NT2/D1 (cell line): ENCODE measurements around the gene BCS1L.

Experiments
- DNase-seq: peaks from one replicate; pipeline ENCODE4 v3.0.0-alpha.2; 2011; ENCODE audit warnings: low read depth, low spot score
- H3K27me3 ChIP-seq: 2 replicates; pipeline ENCODE4 v1.6.0; 2011; ENCODE audit warnings: mild to moderate bottlenecking; ENCODE audit not compliant: insufficient read length, insufficient read depth
- H3K36me3 ChIP-seq: 2 replicates; pipeline ENCODE4 v1.6.1; 2011; ENCODE audit warnings: mild to moderate bottlenecking, low read length, mixed read lengths; ENCODE audit not compliant: insufficient read depth, insufficient read length
- H3K4me1 ChIP-seq: 2 replicates; pipeline ENCODE4 v1.5.1; 2011; ENCODE audit not compliant: insufficient read depth, insufficient read length
- H3K4me3 ChIP-seq: 2 replicates; pipeline ENCODE4 v1.5.1; 2011; ENCODE audit warnings: low read depth; ENCODE audit not compliant: insufficient read length
- H3K9ac ChIP-seq: 2 replicates; pipeline ENCODE4 v1.6.0; 2011; ENCODE audit warnings: low read depth; ENCODE audit not compliant: insufficient read length
- H3K9me3 ChIP-seq: 2 replicates; pipeline ENCODE4 v1.5.1; 2011; ENCODE audit warnings: mild to moderate bottlenecking, low read length; ENCODE audit not compliant: insufficient read depth
- SUZ12 ChIP-seq: IDR thresholded peaks from 2 replicates; pipeline ENCODE4 v1.6.1; 2011; ENCODE audit not compliant: insufficient read length, insufficient read depth; ENCODE audit errors: extremely low read depth
- YY1 ChIP-seq: IDR thresholded peaks from 2 replicates; pipeline ENCODE4 v1.6.1; 2011; ENCODE audit not compliant: insufficient read length, insufficient read depth
- ZNF274 ChIP-seq: IDR thresholded peaks from 2 replicates; pipeline ENCODE4 v1.6.1; 2011; ENCODE audit warnings: mild to moderate bottlenecking, low read depth, low read length

BCS1L gene

DNA sequence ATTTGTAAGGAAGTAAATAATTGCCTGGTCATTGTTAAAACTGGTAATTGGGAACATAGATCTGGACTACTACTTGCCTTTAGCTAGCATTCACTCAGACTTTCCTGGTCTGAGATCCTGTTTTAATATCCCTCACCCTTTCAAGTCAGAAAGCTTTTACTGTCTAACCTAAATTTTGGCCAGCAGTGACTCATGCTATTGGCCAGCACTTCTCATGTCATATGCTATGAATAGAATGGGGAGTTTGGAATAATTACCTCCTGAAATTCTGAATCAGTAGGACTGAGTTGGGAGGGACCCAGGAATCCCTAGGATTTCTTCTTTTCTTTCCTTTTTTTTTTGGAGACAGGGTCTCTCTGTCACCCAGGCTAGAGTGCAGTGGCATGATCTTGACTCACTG, 31.8 kb downstream of the BCS1L start:
- Histone ChIP-seq H3K9me3 (no peaks in the 10 kb centered on the region), H3K36me3 (peaks cover 60% of the 10 kb centered on the region), H3K9ac (no peak overlapping the region), H3K27me3 (no peaks in the 10 kb centered on the region), H3K4me3 (no peak overlapping the region), H3K4me1 (peaks cover 7% of the 10 kb centered on the region)
- TF ChIP-seq SUZ12 (no peak), YY1 (no peak), ZNF274 (no peak)
- no peak for DNase-seq

DNA sequence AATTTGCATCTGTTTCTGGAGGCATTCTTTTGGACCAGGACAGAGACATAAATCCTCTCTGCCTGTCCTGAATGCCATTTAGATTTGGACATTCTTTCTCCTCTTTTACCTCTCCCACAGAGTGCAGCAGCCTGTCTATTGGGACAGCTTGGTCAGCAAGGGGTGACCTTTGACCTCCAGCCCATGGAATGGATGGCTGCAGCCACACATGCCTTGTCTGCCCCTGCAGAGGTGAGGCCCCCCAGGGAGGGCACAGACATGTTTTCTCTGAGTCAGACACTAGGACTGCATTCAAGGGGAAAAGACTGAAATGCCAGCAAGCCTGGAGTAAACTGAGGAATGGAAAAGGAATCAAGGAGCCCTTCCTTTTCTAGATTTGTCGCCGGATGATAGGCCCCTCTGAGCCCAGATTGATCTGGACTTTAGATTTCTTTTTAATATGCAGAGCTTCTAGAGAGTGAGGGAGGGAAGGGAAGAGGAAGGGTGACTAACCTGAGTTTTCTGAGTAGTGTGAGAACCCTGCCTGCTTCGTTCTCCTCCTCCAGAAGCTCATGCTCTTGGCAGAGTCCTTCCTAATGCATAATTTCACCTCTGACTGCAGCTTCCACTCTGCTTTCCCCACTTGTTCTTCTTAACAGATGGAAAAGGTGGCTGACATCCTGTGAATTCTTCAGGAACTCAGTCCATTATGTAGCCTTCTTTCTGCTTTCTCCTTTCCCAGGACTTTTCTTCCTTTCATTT, 35.1 kb downstream of the BCS1L start:
- no peak for TF ChIP-seq ZNF274
- Histone ChIP-seq H3K4me1 (peaks cover 7% of the 10 kb centered on the region), H3K4me3 (no peak overlapping the region), H3K9ac (no peak overlapping the region), H3K9me3 (no peaks in the 10 kb centered on the region), H3K27me3 (no peaks in the 10 kb centered on the region), H3K36me3 (peaks cover 79% of the 10 kb centered on the region)
- no peak for DNase-seq

DNA sequence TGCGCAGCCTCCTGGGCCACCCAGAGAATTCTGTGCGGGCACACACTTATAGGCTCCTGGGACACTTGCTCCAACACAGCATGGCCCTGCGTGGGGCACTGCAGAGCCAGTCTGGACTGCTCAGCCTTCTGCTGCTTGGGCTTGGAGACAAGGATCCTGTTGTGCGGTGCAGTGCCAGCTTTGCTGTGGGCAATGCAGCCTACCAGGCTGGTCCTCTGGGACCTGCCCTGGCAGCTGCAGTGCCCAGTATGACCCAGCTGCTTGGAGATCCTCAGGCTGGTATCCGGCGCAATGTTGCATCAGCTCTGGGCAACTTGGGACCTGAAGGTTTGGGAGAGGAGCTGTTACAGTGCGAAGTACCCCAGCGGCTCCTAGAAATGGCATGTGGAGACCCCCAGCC, 39.4 kb downstream of the BCS1L start:
- Histone ChIP-seq H3K9me3 (no peaks in the 10 kb centered on the region), H3K9ac (no peak overlapping the region), H3K27me3 (no peaks in the 10 kb centered on the region), H3K4me3 (no peak overlapping the region), H3K36me3 (peaks cover 67% of the 10 kb centered on the region), H3K4me1 (peaks cover 2% of the 10 kb centered on the region)
- no peak for DNase-seq
- TF ChIP-seq ZNF274 (no peak), YY1 (no peak), SUZ12 (no peak)

DNA sequence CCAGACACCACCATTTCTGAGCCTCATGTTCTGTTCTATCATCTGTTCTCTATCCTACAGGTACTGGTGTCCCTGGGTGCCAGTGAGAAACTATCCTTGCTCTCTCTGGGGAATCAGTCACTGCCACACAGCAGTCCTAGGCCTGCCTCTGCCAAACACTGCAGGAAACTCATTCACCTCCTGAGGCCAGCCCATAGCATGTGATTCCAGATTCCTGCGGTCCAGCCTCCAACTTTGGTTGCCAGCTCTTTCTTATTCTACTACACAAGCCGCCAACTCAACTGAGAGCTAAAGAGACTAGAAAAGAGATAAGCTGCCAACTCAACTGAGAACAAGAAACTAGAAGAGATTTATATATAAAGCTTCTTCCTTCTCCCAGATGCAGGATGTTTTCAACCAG, 42.3 kb downstream of the BCS1L start:
- Histone ChIP-seq H3K4me3 (no peak overlapping the region), H3K4me1 (no peaks in the 10 kb centered on the region), H3K27me3 (no peaks in the 10 kb centered on the region), H3K36me3 (peaks cover 53% of the 10 kb centered on the region), H3K9ac (no peak overlapping the region), H3K9me3 (no peaks in the 10 kb centered on the region)
- TF ChIP-seq ZNF274, result no peak
- TF ChIP-seq SUZ12, result no peak
- TF ChIP-seq YY1, result no peak
- DNase-seq, result no peak

DNA sequence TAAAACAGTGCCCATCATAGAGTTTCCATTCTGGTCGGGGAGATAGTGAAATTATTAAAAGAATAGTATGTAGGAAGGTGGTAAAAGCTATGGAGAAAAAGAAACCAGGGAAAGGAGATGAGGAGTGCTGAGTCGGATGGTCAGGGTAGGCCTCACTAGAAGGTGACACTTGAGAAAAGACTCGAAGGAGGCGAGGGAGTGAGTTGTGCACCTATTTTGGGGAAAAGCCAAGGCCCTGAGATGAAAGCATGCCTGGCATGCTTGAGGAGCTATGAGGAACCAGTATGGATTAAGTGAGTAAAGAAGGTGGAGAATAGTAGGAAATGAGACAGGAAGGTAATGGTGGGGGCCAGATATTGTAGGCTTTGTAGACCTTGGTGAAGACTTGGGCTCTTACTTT, 43.9 kb downstream of the BCS1L start:
- H3K36me3 ChIP-seq, result peaks cover 38% of the 10 kb centered on the region
- H3K9me3 ChIP-seq, result no peaks in the 10 kb centered on the region
- no peaks in the 10 kb centered on the region for H3K27me3 ChIP-seq
- TF ChIP-seq YY1 (no peak), SUZ12 (no peak), ZNF274 (no peak)
- DNase-seq, result no peak
- H3K9ac ChIP-seq, result no peak overlapping the region
- no peak overlapping the region for H3K4me3 ChIP-seq
- H3K4me1 ChIP-seq, result no peaks in the 10 kb centered on the region

DNA sequence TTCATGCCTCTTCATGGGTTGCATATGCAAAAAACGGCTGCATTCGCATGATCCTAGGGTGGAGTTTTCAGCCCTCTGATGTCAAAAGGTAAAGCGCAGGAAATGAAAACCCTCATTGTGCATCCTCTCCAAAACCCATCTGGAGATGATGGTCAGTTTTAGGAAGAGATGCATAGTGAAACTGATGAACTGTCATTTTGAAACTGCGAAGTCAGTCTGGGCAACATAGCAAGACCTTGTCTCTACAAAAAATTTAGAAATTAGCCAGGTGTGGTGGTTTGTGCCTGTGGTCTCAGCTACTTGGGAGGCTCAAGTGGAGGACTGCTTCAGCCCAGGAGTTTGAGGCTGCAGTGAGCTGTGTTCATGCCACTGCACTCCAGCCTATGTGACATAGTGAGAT, 48.6 kb downstream of the BCS1L start:
- DNase-seq, result no peak

DNA sequence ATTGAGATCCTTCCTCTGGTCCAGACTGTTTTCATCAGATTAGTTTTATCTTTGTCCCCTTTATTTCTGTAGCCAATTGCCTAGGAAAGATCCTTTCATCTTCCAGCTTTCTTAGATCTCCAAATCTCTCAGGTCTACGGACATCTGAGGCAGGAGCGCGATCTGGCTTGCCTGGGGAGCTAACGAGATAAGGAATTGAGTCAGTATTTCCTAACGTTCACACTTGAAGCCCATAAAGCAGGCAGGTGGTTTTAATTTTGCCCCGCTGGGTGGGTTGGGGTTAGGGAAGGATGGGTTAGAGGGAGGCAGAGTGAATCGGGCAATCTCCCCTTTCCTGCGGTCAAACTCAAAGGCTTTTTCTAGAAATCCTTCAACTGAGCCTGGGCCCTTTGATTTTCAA, 50.4 kb downstream of the BCS1L start:
- Histone ChIP-seq H3K27me3 (no peaks in the 10 kb centered on the region), H3K4me1 (no peaks in the 10 kb centered on the region), H3K36me3 (peaks cover 27% of the 10 kb centered on the region), H3K9me3 (no peaks in the 10 kb centered on the region), H3K4me3 (no peak overlapping the region), H3K9ac (no peak overlapping the region)
- no peak for DNase-seq
- TF ChIP-seq SUZ12, result no peak
- TF ChIP-seq ZNF274, result no peak
- no peak for TF ChIP-seq YY1

More for the DNA sequence above, 48.6 kb downstream of the BCS1L start:
- no peak overlapping the region for H3K9ac ChIP-seq
- H3K4me3 ChIP-seq, result no peak overlapping the region
- H3K4me1 ChIP-seq, result no peaks in the 10 kb centered on the region
- H3K9me3 ChIP-seq, result no peaks in the 10 kb centered on the region
- H3K36me3 ChIP-seq, result peaks cover 13% of the 10 kb centered on the region
- H3K27me3 ChIP-seq, result no peaks in the 10 kb centered on the region
- no peak for TF ChIP-seq ZNF274
- TF ChIP-seq SUZ12, result no peak
- no peak for TF ChIP-seq YY1
